IgD-negative memory B cell (primary cell): Measurements from ENCODE around the gene TREH. TPM values are rescaled to one million over a fixed set of nuclear protein-coding genes. Genes with fewer than 3 reads are reported as not detected.

Experiments used
- H3K27ac Mint-ChIP-seq, 3 donors: one replicate each; pipeline ENCODE4 v1.8.0; 2020 to 2022; ENCODE audit warnings: mild to moderate bottlenecking in 3 of 3, mixed read lengths in 3 of 3, moderate library complexity in 1 of 3
- H3K27me3 Mint-ChIP-seq: one replicate; pipeline ENCODE4 v1.8.0; 2021; ENCODE audit warnings: mixed read lengths
- H3K36me3 Mint-ChIP-seq: one replicate; pipeline ENCODE4 v1.8.0; 2020; ENCODE audit warnings: mild to moderate bottlenecking, mixed read lengths
- H3K4me1 Mint-ChIP-seq, 3 donors: one replicate each; pipeline ENCODE4 v1.8.0; 2020 to 2022; ENCODE audit warnings: mixed read lengths in 3 of 3, mild to moderate bottlenecking in 1 of 3
- H3K4me3 Mint-ChIP-seq, 4 donors: one replicate each; pipeline ENCODE4 v1.8.0; 2020 to 2022; ENCODE audit warnings: mild to moderate bottlenecking in 4 of 4, mixed read lengths in 4 of 4, moderate library complexity in 3 of 4
- H3K9me3 Mint-ChIP-seq, 3 donors: one replicate each; pipeline ENCODE4 v1.8.0; 2020 to 2021; ENCODE audit warnings: mixed read lengths in 3 of 3, mild to moderate bottlenecking in 1 of 3
- polyA plus RNA-seq: library from polyadenylated mRNA; unstranded; fragments of 300-500 nt; fragmentation: Illumina TruSeq; gene quantifications from one replicate; pipeline ENCODE4 v1.2.3, GENCODE V29; 2021

TREH gene
- polyA plus RNA-seq, 1 donor from 2014 or later = not detected

- Mint-ChIP-seq H3K27ac (no peak overlapping the region), H3K4me3 (no peak overlapping the region), H3K27me3 (peaks cover 5% of the 10 kb centered on the region), H3K9me3 (no peaks in the 10 kb centered on the region), H3K4me1 (no peaks in the 10 kb centered on the region), H3K36me3 (no peaks in the 10 kb centered on the region)
Measured at GRCh38 chr11:118636569-118637290, 42.7 kb downstream of the TREH start.

GRCh38 chr11:118635642-118636041 is 43.8 kb downstream of the TREH start:
- H3K4me1 Mint-ChIP-seq = no peaks in the 10 kb centered on the region
- H3K36me3 Mint-ChIP-seq = no peaks in the 10 kb centered on the region
- H3K4me3 Mint-ChIP-seq = no peak overlapping the region
- no peak overlapping the region for H3K27ac Mint-ChIP-seq
- H3K9me3 Mint-ChIP-seq = no peaks in the 10 kb centered on the region
- peaks cover 5% of the 10 kb centered on the region for H3K27me3 Mint-ChIP-seq

GRCh38 chr11:118635237-118635591 is 44.2 kb downstream of the TREH start:
- H3K27ac Mint-ChIP-seq = no peak overlapping the region
- H3K9me3 Mint-ChIP-seq = no peaks in the 10 kb centered on the region
- H3K36me3 Mint-ChIP-seq = no peaks in the 10 kb centered on the region
- no peak overlapping the region for H3K4me3 Mint-ChIP-seq
- peaks cover 5% of the 10 kb centered on the region for H3K27me3 Mint-ChIP-seq
- H3K4me1 Mint-ChIP-seq = no peaks in the 10 kb centered on the region

- Mint-ChIP-seq H3K27me3 (peaks cover 5% of the 10 kb centered on the region), H3K4me1 (no peaks in the 10 kb centered on the region), H3K9me3 (no peaks in the 10 kb centered on the region), H3K36me3 (no peaks in the 10 kb centered on the region), H3K4me3 (peak overlapping the region in 1 of 4 donors; percentile 57), H3K27ac (no peak overlapping the region)
Measured at GRCh38 chr11:118634431-118635236, 44.8 kb downstream of the TREH start.

GRCh38 chr11:118633979-118634378 is 45.5 kb downstream of the TREH start:
- Mint-ChIP-seq H3K36me3 (no peaks in the 10 kb centered on the region), H3K4me1 (no peaks in the 10 kb centered on the region), H3K27ac (no peak overlapping the region), H3K9me3 (no peaks in the 10 kb centered on the region), H3K4me3 (peak overlapping the region in 2 of 4 donors; percentile 48 to 57), H3K27me3 (peaks cover 5% of the 10 kb centered on the region)

- H3K4me1 Mint-ChIP-seq = no peaks in the 10 kb centered on the region
- peaks cover 5% of the 10 kb centered on the region for H3K27me3 Mint-ChIP-seq
- no peaks in the 10 kb centered on the region for H3K36me3 Mint-ChIP-seq
- no peak overlapping the region for H3K27ac Mint-ChIP-seq
- no peaks in the 10 kb centered on the region for H3K9me3 Mint-ChIP-seq
- no peak overlapping the region for H3K4me3 Mint-ChIP-seq
Measured at GRCh38 chr11:118633319-118633690, 46.1 kb downstream of the TREH start.

GRCh38 chr11:118632577-118633318 is 46.7 kb downstream of the TREH start:
- Mint-ChIP-seq H3K36me3 (no peaks in the 10 kb centered on the region), H3K27me3 (peaks cover 5% of the 10 kb centered on the region), H3K9me3 (no peaks in the 10 kb centered on the region), H3K4me1 (no peaks in the 10 kb centered on the region), H3K27ac (peak overlapping the region in 1 of 3 donors; percentile 53), H3K4me3 (no peak overlapping the region)

- no peak overlapping the region for H3K4me3 Mint-ChIP-seq
- no peaks in the 10 kb centered on the region for H3K9me3 Mint-ChIP-seq
- H3K36me3 Mint-ChIP-seq = no peaks in the 10 kb centered on the region
- H3K27ac Mint-ChIP-seq = no peak overlapping the region
- H3K27me3 Mint-ChIP-seq = peaks cover 5% of the 10 kb centered on the region
- no peaks in the 10 kb centered on the region for H3K4me1 Mint-ChIP-seq
Measured at GRCh38 chr11:118631142-118631909, 48.1 kb downstream of the TREH start.

- Mint-ChIP-seq H3K9me3 (no peaks in the 10 kb centered on the region), H3K4me1 (no peaks in the 10 kb centered on the region), H3K4me3 (no peak overlapping the region), H3K36me3 (no peaks in the 10 kb centered on the region), H3K27me3 (peaks cover 3% of the 10 kb centered on the region), H3K27ac (no peak overlapping the region)
Measured at GRCh38 chr11:118629761-118630661, 49.4 kb downstream of the TREH start.

- no peak overlapping the region for H3K27ac Mint-ChIP-seq
- H3K27me3 Mint-ChIP-seq = peaks cover 3% of the 10 kb centered on the region
- H3K4me1 Mint-ChIP-seq = no peaks in the 10 kb centered on the region
- H3K9me3 Mint-ChIP-seq = no peaks in the 10 kb centered on the region
- H3K4me3 Mint-ChIP-seq = no peak overlapping the region
- no peaks in the 10 kb centered on the region for H3K36me3 Mint-ChIP-seq
Measured at GRCh38 chr11:118628861-118629549, 50.4 kb downstream of the TREH start.

GRCh38 chr11:118628432-118628831 is 51.0 kb downstream of the TREH start:
- H3K27me3 Mint-ChIP-seq = peaks cover 3% of the 10 kb centered on the region
- H3K36me3 Mint-ChIP-seq = no peaks in the 10 kb centered on the region
- H3K27ac Mint-ChIP-seq = no peak overlapping the region
- no peaks in the 10 kb centered on the region for H3K4me1 Mint-ChIP-seq
- no peak overlapping the region for H3K4me3 Mint-ChIP-seq
- no peaks in the 10 kb centered on the region for H3K9me3 Mint-ChIP-seq

- Mint-ChIP-seq H3K36me3 (no peaks in the 10 kb centered on the region), H3K4me1 (no peaks in the 10 kb centered on the region), H3K9me3 (no peaks in the 10 kb centered on the region), H3K27me3 (peaks cover 3% of the 10 kb centered on the region), H3K27ac (no peak overlapping the region), H3K4me3 (no peak overlapping the region)
Measured at GRCh38 chr11:118628031-118628430, 51.4 kb downstream of the TREH start.

GRCh38 chr11:118627566-118627965 is 51.9 kb downstream of the TREH start:
- Mint-ChIP-seq H3K9me3 (no peaks in the 10 kb centered on the region), H3K4me3 (no peak overlapping the region), H3K4me1 (no peaks in the 10 kb centered on the region), H3K27me3 (no peaks in the 10 kb centered on the region), H3K36me3 (no peaks in the 10 kb centered on the region), H3K27ac (no peak overlapping the region)
